ENCODE results near the gene DMRT1. TPM values are rescaled to one million over a fixed set of nuclear protein-coding genes. Genes with fewer than 3 reads are reported as not detected.

Gene DMRT1
- total and polyA plus RNA-seq, 9 donors, result not detected

DNA sequence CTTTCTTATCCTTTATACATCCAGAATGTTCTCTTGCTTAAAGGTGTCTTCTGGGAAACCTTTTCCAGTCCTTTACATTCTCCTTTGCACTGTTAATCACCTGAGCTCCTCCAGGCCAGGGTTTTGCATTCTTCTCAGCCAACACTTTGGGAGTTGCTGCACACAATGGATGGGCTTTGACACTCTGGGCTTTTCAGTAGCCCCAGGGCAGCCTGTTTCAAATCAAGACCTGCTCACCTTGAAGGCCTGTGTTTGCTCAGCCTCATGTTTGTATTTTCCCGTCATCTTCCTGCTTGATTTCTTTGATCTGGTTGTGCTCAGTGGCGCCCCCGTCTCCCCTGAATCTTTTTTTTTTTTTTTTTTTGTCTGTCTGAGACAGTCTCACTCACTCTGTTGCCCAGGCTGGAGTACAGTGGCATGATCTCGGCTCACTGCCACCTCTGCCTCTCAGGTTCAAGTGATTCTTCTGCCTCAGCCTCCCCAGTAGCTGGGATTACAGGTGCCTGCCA, 41.0 kb downstream of the DMRT1 start:
- WGBS, 3 donors, result 67 to 70% (median 68%) methylated on average over 4 of the region's 4 CpGs
- no peak for DNase-seq
- intact Hi-C loops (cut with DNase I), result no loop called here
- Histone ChIP-seq H3K36me3 (no peaks in the 10 kb centered on the region), H3K27me3 (no peaks in the 10 kb centered on the region), H3K27ac (no peak overlapping the region), H3K9me3 (no peaks in the 10 kb centered on the region), H3K4me1 (ENCODE audit: insufficient read depth) (no peaks in the 10 kb centered on the region), H3K4me3 (no peak overlapping the region)
- TF ChIP-seq POLR2A (IDR thresholded peaks at IDR 0.05), result no peak
- TF ChIP-seq CTCF (IDR thresholded peaks at IDR 0.05), result no peak
- no peak for TF ChIP-seq EP300 (IDR thresholded peaks at IDR 0.05)

DNA sequence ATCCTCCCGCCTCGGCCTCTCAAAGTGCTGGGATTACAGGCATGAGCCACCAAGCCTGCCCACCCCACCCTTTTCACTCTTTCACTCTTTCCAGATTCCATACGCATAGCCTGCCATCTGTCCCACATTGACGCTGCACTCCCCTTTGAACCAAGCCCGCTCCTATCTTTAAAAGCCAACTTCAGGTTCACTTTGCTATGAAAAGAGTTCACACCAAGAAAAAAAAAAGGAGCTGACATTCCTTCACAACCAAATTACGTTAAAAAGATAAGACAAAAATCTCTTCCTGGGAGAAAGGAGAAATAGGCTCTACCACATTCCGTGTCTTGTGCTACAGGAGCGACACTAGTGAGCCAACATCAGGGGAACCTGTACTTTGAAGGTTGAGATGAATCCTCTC, 41.5 kb downstream of the DMRT1 start:
- Histone ChIP-seq H3K4me1 (ENCODE audit: insufficient read depth) (no peaks in the 10 kb centered on the region), H3K27ac (no peak overlapping the region), H3K36me3 (no peaks in the 10 kb centered on the region), H3K9me3 (no peaks in the 10 kb centered on the region), H3K27me3 (no peaks in the 10 kb centered on the region), H3K4me3 (no peak overlapping the region)
- intact Hi-C loops (cut with DNase I), result no loop called here
- 69 to 78% (median 72%) methylated on average over 8 of the region's 8 CpGs for WGBS, 3 donors
- DNase-seq, result no peak
- TF ChIP-seq POLR2A (IDR thresholded peaks at IDR 0.05), result no peak
- TF ChIP-seq CTCF (IDR thresholded peaks at IDR 0.05), result no peak
- TF ChIP-seq EP300 (IDR thresholded peaks at IDR 0.05), result no peak

- intact Hi-C loops (cut with DNase I), result no loop called here
- Histone ChIP-seq H3K27me3 (no peaks in the 10 kb centered on the region), H3K27ac (no peak overlapping the region), H3K4me3 (no peak overlapping the region), H3K4me1 (ENCODE audit: insufficient read depth) (no peaks in the 10 kb centered on the region), H3K9me3 (no peaks in the 10 kb centered on the region), H3K36me3 (no peaks in the 10 kb centered on the region)
- DNase-seq, result no peak
- 84 to 89% (median 86%) methylated on average over 6 of the region's 6 CpGs for WGBS, 3 donors
- TF ChIP-seq POLR2A (IDR thresholded peaks at IDR 0.05) (no peak), CTCF (IDR thresholded peaks at IDR 0.05) (no peak), EP300 (IDR thresholded peaks at IDR 0.05) (no peak)
Measured at GRCh38 chr9:886886-887285, 45.4 kb downstream of the DMRT1 start.

DNA sequence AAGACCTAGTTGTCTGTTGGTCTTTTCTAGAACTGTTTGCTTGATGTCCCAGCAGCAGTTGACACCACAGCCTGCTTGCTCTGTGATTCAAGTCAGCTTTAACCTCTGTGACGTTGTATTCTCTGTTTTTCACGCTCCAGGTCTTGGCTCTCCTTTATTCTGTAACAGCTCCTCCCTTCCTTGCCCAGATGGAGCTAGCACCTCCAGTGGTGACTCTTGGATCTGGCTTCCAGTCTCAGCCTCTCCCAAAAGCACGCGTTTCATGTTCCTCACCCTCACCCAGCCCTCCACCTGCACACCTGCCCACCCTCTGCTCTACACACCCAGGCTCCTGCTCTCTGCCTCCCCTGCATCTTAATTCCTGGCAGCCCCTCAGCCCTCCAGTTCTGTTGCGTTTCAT, 50.6 kb downstream of the DMRT1 start:
- no peaks in the 10 kb centered on the region for H3K36me3 ChIP-seq
- intact Hi-C loops (cut with DNase I), result no loop called here
- no peak for TF ChIP-seq POLR2A (IDR thresholded peaks at IDR 0.05)
- no peak for TF ChIP-seq CTCF (IDR thresholded peaks at IDR 0.05)
- TF ChIP-seq EP300 (IDR thresholded peaks at IDR 0.05), result no peak
- H3K27me3 ChIP-seq, result no peaks in the 10 kb centered on the region
- no peaks in the 10 kb centered on the region for H3K9me3 ChIP-seq
- WGBS, 3 donors, result 35 to 48% (median 40%) methylated on average over 5 of the region's 5 CpGs
- H3K4me1 ChIP-seq (ENCODE audit: insufficient read depth), result no peaks in the 10 kb centered on the region
- no peak overlapping the region for H3K4me3 ChIP-seq
- H3K27ac ChIP-seq, result no peak overlapping the region
- DNase-seq, result no peak
